HG02943 (cell line): ENCODE results near the gene HNRNPUL2.
"Not testable (repeated sequence)": the region's sequence is repeated elsewhere in the genome, so short reads cannot be mapped to it uniquely, and the experiment has no call there.

ENCODE experiments used
- ATAC-seq: cut with Tn5 transposase; IDR thresholded peaks from one replicate; pipeline ENCODE4 v1.9.1; 2021; ENCODE audit warnings: mild to moderate bottlenecking, low read depth, moderate library complexity; ENCODE audit not compliant: unreplicated experiment

Gene HNRNPUL2

DNA sequence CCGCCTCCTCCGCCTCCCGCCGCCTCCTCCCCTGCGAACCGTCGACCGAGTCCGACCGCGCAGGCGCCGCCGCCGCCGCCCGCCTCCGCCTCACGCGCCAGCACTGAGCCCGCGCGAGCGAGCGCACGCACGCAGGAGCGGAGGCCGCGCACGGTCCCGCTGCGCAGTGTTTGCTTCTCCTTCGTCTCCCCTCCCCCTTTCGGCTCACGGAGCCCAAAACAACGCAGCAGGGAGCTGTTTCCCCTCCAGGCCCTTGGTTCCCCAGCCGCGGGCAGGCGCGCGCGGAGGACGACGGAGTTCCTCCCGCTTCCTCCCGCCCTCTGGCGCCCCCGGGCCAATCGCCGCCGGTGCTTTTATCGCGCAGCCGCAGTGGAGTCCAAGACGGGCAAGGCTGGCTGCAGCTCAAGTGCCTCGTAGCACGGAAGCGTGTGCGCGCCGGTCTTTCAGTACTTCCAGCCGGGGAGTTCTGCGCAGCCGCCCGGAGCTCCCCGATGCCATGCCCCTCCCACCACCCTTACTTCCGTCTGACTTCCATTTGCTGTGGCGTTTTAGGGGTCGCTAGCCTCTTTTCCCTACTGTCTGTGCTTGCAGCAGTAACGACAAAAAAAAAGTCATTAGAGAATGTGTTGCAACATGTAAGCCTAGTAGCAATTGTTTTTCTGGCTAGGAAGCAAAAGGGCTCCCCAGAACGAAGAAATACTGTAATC is at the start of gene HNRNPUL2:
HNRNPUL2 (minus strand) TSS at position 293 of the 707 bp plus-strand sequence. CDS start 301 bp downstream, outside the sequence.
- peak; percentile 71 for ATAC-seq

DNA sequence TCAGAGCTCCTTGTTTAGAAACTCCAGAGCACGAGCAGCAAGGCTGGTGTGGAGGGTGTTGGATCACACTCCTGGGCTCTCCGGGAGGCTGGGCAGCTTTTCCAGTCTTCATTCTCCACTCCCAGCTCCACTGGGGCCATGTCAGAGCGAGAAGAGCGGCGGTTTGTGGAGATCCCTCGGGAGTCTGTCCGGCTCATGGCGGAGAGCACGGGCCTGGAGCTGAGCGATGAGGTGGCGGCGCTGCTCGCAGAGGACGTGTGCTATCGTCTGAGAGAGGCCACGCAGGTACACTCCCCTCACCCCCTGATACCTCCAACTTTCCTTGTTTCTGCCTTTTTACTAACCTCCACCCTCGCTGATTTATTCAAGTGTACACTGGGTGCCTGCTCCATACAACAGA is 48.4 kb upstream of the HNRNPUL2 start:
- no peak for ATAC-seq

DNA sequence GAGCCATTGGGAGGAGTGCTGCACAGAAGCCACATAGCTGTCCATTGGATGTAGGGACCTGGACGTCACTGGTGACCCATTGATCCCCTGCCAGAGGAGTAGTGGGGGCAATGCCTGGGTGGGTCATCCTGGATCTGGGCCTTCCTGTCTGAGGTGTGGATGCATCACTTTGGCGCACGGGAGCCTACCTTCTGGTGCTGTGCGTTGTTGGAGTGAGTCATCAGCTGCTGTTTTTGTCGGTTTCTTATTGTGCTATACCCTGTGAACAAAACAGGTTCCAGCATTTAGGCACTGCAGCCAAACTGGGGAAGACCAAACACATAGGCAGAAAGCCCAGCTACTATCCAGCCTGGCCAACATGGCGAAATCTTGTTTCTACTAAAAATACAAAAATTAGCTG is 47.1 kb upstream of the HNRNPUL2 start:
- ATAC-seq = no peak

DNA sequence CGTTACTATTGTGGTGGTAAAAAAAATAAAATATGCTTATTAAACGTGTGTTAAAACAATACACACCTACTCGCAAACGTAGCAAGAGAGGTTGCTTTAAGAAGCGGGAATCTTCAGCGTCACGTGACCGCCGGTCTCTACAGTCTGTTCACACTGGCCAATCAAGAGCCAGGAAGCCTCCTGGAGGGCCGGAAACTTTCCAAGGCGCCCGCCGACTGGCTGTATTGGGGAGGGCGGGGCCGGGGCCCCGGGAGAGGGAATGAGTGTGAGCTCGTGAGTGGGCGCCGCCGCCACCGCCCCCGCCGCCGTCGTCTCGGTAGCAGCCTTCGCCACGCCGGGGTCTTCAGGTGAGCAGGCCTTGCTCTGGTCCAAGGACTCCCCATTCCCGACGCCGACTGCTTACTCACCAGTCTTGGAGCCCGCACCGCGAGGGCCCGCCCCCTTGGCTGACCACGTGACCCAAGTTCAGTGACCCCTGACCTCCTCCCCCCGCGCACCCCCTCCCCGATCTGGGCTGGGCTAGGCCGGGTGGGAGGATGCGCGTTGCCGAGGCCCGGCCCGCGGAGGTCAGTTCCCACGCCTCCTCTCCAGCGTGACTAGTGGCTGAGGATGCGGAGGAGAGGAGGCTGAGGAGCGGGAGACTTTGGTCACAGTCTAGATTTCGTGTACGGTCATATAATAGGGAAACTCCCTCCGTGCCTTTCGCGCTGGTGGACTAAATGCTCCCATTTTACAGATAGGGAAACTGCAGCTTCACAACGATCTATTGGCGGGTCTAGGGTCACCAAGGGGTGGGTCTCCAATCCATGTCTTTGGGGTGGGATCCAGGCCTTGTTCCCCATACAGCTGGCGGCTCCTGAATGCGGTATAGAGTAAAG is 44.1 kb upstream of the HNRNPUL2 start, which contains the start of gene TAF6L:
TAF6L (plus strand) TSS at position 253 of the 878 bp plus-strand sequence. CDS start 4,388 bp downstream, outside the sequence.
- ATAC-seq = peak; percentile 84

DNA sequence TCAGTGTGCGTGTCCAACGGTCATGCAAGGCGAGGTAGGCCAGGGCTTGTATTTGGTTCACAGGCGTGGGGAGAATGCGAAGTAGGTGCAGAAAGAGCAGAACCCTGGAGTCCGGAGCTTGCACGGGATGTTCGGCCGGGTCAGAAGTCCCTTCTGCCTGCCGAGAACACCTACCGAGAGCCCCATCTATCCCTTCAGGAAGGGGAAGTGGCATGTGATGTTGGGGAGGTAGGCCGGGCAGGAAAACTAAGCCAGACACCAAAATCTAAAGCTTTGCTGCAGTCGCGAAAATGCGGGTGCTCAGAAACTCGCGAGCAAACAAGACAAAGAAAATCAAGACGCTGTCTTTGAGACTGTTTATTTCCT is 43.5 kb upstream of the HNRNPUL2 start:
- ATAC-seq = no peak

DNA sequence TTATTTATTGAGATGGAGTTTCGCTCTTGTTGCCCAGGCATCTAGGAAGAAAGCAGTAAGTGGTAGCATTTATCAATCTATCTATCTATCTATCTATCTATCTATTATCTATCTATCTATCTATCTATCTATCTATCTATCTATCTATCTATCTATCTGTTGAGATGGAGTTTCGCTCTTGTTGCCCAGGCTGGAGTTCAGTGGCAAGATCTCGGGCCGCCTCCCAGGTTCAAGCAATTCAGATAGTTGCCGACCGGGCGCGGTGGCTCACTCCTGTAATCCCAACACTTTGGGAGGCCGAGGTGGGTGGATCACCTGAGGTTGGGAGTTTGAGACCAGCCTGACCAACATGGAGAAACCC is 33.6 kb upstream of the HNRNPUL2 start:
- not testable (repeated sequence) for ATAC-seq

DNA sequence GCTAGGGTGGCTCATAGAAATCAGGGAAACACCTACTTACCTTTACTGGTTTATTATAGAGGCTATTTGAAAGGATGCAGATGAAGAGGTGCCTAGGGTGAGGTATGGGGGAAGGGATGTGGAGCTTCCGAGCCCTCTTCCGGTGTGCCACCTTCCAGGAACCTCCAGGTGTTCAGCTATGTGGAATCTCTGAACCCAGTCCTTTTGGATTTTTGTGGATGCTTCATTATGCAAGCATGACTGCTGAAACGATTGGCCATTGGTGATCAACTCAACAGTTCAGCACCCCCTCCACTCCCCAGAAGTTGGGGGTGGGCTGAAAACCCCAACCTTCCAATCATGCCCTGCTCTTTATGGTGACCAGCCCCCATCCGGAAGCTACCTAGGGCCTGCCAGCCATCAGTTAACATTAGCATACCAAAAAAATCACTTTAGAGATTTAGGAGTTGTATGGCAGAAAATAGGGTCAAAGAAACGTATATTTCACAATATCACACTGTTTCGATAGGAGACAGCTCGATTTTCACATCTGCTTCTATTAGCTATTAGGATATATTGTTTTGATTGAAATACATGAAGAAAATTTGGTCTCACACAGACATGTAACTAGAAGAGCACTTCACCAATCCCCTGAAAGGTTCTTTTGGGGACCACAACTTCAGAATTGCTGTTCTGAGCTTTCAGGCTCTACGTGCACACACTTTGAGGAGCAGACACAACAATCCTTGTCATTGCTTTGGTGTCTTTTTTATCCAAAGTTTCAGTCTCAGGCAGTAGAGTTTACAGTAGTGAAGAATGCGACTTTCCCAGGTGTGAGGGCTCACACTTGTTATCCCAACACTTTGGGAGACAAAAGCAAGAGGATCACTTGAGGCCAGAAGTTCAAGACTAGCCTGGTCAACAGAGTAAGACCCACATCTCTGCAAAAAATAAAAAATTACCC is 30.9 kb upstream of the HNRNPUL2 start:
- ATAC-seq = no peak

DNA sequence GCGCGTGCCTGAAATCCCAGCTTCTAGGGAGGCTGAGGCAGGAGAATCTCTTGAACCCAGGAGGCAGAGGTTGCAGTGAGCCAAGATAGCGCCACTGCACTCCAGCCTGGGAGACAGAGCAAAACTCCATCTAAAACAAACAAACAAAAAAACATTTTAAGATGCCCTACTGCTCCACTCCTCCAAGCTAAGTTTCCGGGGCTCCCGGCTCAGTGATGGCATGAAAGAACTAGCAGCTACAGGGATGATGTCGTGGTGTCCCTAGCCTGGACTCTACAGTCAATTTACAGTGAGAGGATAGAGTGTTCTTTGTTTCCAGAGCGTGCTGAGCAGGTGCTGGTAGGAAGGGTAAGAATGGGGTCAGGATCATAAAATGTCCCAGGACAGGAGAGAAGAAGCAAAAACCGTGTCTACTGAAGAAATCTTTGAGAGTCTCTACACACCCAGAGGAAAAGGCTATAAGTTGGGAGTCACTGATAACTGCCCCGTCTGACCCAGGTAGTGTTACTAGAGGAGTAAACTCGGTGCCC is 27.9 kb upstream of the HNRNPUL2 start:
- no peak for ATAC-seq

DNA sequence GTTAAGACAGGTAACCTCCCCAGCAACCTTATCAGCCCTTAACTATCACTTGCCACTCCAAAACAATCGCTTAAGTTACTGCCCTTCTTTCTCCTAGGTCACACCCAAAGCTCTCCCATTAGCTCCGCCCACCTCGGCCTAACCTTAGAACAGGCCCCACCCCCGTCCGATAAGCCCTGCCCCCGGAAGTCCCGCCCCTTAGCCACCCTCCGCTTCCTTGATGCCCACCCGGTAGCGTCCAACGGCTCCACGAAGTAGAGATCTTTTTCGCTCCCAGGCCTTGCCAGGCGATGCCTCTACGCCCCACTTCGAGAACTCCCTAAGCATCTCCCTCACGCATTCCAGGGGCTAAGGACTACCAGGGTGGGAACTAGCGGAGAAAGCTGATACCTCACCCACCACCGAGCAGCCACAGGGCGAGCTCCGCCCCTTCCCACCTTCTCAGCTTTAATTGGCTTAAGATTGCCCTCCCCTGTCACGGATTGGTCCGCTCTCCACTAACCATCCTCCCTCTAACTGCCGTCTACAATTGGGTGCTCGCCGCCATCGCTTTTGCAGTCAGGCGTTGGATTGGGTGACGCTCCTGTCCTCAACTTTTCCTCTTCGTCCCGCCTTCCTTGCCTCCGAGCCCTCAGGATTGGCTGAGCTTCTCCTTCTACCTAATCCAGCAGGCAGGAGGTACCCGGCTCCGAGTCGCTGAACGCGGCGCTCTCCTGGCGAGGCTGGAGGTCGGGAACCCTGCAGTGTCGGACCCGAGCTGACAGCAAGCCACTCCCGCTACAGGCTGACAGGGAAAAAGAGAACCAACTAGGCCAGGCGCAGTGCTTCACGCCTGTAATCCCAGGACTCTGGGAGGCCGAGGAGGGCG is 26.7 kb upstream of the HNRNPUL2 start, which contains the start of gene ZBTB3:
ZBTB3 (minus strand) TSS at position 425 of the 868 bp plus-strand sequence. CDS start 496 bp downstream, outside the sequence.
- peak; percentile 93 for ATAC-seq

DNA sequence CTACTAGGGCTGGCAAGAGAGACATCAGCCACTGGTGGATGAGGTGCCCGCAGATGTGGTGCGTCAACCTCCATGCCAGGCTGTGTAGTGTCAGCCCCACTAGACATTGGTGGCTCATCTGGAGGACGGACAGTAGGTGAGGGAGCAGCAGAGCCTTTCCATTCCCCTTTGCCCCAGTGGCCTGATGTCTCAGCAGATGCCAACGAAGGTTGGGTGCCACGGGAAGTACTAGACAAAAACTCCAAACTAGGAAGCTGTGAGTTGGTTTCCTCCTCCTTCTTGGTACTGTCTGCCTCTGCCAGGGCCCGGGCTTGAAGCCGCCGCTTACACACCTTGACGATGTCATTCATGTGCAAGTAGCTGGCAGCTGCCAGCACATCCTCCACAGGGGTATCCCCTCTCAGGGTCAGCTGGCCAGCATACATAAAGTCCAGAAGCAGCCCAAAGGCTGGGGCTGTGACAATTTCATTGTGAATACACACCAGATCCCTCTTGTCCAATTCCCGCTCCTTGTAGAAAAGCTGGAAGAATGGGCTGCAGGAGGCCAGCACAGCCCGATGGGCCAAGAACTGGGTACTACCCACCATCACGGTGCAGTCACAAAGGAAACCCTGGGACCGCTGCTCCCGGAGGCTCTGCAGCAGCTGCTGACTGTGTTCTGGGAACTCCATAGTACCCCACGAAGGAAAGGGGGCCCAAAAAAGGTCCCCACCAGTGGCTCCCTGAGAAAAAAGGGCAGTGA is 25.9 kb upstream of the HNRNPUL2 start:
- ATAC-seq = no peak

DNA sequence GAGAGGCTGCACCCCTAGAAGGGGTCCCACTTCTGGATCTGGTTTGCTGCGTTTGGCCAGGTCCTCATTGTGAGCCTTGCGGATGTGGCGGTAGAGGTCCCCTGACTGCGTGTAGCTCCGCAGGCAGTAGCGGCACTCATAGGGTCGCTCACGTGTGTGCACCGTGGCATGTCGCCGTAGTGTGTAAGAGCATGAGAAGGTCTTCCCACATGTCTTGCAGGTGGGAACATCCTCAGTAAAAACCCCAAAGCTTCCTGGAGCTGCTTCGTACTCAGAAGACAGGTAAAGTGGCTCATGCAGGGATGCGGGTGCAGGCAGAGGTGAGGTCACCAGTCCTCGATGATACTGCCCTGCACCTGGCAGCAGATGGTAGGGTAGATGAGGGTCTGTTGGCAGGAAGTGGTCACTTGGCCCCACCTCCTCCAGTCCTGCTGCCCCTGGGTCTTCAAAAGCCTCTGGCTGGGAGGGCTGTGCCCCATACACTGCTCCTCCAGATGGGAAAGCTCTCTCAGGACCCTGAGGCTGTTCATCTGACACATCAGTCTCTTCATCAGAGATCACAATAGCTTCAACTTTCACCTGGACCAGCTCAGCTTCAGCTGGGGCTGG is 25.0 kb upstream of the HNRNPUL2 start:
- no peak for ATAC-seq

DNA sequence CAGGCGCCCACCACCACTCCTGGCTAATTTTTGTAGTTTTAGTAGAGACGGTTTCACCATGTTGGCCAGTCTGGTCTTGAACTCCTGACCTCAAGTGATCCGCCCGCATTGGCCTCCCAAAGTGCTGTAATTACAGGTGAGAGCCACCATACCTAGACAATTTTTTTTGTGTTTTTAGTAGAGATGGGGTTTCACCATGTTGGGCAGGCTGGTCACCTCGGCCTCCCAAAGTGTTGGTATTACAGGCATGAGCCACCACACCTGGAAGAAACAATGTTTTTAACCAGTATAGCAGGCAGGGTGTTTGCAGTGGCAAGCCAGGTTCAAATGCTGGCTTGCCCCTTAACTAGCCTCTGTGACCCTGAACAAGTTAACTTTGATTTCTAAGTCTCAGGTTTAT is 22.7 kb upstream of the HNRNPUL2 start:
- not testable (repeated sequence) for ATAC-seq

DNA sequence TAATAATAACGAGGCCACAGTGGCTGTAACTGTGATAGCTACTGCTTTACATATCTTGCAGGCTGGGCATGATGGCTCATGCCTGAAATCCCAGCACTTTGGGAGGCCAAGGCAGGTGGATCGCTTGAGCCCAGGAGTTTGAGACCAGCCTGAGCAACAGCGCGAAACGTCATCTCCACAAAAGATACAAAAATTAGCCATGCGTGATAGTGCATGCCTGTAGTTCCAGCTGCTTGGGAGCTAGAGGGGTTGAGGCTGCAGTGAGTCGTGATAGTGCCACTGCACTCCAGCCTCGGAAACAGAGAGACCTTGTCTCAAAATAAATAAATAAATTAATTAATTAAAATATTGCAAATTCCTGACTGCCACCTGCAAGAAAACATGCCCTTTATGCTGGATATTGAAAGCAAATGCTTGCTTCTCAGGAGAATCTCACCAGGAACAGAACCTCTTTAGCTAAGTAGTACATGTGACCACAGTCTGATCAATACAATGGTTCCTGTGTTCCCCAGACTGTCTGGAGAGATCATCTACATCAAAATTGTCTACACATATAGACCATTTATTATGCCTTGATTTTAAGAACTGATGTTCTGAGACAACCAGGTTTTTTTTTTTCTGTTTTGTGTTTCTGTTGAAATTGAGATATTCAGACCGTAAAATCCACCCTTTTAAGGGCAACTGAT is 20.4 kb upstream of the HNRNPUL2 start:
- no peak for ATAC-seq

DNA sequence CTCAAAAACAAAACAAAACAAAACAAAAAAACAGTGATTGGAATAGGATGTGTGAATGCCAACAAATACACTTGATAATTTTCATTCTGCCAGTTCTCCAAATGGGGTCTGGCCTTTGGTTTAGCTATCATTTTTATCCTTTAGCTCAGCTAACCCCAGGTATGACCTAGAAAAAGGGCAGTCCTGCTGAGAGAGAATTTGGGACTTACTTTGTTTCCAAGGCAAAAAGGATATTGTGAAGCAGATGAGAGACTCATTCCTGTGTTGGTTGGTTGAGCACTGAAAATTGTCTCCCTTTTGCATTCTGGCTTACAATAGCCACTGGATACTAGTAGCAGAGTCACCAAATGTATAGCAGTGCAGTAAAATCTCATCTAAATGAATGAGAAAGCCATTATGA is 9.9 kb upstream of the HNRNPUL2 start:
- no peak for ATAC-seq

DNA sequence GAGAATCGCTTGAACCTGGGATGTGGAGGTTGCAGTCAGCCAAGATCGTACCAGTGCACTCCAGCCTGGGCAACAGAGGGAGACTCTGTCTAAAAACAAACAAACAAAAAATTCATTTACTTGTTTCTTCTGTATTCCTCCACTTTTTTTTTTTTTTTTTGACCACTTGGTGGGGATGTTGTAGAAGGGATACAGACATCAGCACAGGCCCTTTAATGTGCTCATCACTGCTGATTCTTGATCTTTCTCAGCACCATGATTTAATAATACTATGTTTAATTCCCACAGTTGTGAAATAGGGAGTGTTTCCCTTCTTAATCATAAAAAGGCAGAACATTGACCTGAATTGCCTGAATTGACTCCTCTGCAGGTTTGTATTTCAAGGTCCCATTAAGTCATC is 5.6 kb upstream of the HNRNPUL2 start:
- no peak for ATAC-seq

DNA sequence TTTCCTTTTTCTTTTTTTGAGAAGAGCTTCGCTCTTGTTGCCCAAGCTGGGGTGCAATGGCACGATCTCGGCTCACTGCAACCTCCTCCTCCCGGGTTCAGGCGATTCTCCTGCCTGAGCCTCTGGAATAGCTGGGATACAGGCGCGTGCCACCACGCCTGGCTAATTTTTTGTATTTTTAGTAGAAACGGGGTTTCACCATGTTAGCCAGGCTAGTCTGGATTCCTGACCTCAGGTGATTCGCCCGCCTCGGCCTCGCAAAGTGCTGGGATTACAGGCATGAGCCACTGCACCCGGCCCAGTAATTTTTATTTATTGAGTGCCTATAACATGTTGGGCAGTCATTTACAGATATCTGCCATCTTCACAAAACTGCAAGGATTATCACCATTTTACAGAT is 2.8 kb upstream of the HNRNPUL2 start:
- not testable (repeated sequence) for ATAC-seq

DNA sequence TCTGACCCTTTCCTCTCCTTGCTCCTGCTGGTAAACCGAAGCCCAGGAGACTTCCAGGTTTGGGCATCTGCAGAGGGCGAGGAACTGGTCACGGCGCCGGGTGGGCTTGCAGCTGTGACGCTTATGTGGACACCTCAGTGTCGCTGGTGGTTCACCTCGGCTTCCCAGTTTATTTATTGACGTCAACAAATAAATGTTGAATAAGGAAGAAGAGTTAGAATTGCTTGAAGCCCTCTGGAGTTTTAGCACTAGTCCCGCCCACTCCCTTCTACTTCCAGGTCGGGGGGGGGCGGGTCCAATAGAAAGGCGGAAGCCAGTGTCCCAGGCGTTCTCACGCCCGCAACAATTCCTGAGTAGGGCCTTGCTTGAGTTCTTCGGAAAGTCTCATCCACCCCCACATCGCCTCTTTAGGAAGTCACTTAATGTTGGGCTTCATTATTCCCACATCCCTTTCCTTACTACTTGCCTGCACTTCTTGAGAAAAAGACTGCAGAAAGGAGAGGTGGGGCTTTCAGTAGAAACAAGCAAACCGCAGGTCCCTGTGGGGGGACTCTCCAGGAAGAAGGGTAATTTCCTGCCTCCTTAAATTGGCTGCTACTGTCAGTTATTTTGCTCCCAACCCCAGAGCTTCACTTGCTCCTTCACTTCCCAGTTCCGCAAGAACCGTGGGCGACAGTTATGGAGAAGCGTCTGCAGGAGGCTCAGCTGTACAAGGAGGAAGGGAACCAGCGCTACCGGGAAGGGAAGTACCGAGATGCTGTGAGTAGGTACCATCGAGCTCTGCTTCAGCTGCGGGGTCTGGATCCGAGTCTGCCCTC is 1.1 kb upstream of the HNRNPUL2 start, which contains the start of gene TTC9C:
TTC9C (plus strand) TSS at position 316 of the 818 bp plus-strand sequence; CDS start at position 679, 363 bp downstream.
- ATAC-seq = peak; percentile 19
